Measurements from ENCODE around the gene SGMS1.

- TF ChIP-seq EZH2 (IDR thresholded peaks at IDR 0.05; ENCODE audit: low read depth, unreplicated experiment): no peak
- TF ChIP-seq, protein P1, sequence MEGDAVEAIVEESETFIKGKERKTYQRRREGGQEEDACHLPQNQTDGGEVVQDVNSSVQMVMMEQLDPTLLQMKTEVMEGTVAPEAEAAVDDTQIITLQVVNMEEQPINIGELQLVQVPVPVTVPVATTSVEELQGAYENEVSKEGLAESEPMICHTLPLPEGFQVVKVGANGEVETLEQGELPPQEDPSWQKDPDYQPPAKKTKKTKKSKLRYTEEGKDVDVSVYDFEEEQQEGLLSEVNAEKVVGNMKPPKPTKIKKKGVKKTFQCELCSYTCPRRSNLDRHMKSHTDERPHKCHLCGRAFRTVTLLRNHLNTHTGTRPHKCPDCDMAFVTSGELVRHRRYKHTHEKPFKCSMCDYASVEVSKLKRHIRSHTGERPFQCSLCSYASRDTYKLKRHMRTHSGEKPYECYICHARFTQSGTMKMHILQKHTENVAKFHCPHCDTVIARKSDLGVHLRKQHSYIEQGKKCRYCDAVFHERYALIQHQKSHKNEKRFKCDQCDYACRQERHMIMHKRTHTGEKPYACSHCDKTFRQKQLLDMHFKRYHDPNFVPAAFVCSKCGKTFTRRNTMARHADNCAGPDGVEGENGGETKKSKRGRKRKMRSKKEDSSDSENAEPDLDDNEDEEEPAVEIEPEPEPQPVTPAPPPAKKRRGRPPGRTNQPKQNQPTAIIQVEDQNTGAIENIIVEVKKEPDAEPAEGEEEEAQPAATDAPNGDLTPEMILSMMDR (conservative IDR thresholded peaks at IDR 0.05; ENCODE audit: low read depth in 2 of 2): no peak
- TF ChIP-seq POLR2AphosphoS5 (IDR thresholded peaks at IDR 0.05; ENCODE audit: low read depth): no peak
- no peak for TF ChIP-seq EZH2phosphoT487 (IDR thresholded peaks at IDR 0.05; ENCODE audit: unreplicated experiment)
- no peak for TF ChIP-seq ZNF462 (CRISPR knock-in tag; IDR thresholded peaks at IDR 0.05)
- TF ChIP-seq, protein P2, sequence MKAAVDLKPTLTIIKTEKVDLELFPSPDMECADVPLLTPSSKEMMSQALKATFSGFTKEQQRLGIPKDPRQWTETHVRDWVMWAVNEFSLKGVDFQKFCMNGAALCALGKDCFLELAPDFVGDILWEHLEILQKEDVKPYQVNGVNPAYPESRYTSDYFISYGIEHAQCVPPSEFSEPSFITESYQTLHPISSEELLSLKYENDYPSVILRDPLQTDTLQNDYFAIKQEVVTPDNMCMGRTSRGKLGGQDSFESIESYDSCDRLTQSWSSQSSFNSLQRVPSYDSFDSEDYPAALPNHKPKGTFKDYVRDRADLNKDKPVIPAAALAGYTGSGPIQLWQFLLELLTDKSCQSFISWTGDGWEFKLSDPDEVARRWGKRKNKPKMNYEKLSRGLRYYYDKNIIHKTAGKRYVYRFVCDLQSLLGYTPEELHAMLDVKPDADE (IDR thresholded peaks at IDR 0.05): no peak
- TF ChIP-seq JUNB (IDR thresholded peaks at IDR 0.05; ENCODE audit: unreplicated experiment): no peak
- TF ChIP-seq, protein P3, sequence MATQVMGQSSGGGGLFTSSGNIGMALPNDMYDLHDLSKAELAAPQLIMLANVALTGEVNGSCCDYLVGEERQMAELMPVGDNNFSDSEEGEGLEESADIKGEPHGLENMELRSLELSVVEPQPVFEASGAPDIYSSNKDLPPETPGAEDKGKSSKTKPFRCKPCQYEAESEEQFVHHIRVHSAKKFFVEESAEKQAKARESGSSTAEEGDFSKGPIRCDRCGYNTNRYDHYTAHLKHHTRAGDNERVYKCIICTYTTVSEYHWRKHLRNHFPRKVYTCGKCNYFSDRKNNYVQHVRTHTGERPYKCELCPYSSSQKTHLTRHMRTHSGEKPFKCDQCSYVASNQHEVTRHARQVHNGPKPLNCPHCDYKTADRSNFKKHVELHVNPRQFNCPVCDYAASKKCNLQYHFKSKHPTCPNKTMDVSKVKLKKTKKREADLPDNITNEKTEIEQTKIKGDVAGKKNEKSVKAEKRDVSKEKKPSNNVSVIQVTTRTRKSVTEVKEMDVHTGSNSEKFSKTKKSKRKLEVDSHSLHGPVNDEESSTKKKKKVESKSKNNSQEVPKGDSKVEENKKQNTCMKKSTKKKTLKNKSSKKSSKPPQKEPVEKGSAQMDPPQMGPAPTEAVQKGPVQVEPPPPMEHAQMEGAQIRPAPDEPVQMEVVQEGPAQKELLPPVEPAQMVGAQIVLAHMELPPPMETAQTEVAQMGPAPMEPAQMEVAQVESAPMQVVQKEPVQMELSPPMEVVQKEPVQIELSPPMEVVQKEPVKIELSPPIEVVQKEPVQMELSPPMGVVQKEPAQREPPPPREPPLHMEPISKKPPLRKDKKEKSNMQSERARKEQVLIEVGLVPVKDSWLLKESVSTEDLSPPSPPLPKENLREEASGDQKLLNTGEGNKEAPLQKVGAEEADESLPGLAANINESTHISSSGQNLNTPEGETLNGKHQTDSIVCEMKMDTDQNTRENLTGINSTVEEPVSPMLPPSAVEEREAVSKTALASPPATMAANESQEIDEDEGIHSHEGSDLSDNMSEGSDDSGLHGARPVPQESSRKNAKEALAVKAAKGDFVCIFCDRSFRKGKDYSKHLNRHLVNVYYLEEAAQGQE (IDR thresholded peaks at IDR 0.05; ENCODE audit: unreplicated experiment): no peak
Observed at GRCh38 chr10:50579491-50580261, 44.1 kb downstream of the SGMS1 start.
